HepG2 (cell line): ENCODE measurements around the gene PRMT2. TPM values are rescaled to one million over a fixed set of nuclear protein-coding genes. Genes with fewer than 3 reads are reported as not detected.

Source experiments
- ATF4 ChIP-seq, 2 experiments: fragments of 450-650 bp in 1 of 2; sonication (generic) in 1 of 2; formaldehyde crosslinking; IDR thresholded peaks; 2 replicates each; pipeline versions ENCODE4 v1.5.0 to v1.8.0; 2020 to 2022; ENCODE audit warnings: mild to moderate bottlenecking in 1 of 2, missing genetic modification reagents in 1 of 2
- CTCF ChIP-seq: sonication (generic); formaldehyde crosslinking; IDR thresholded peaks from 2 replicates; pipeline ENCODE4 v1.5.0; 2020; ENCODE audit warnings: mild to moderate bottlenecking, missing genetic modification reagents, moderate library complexity
- DNMT3B ChIP-seq: conservative IDR thresholded peaks from 2 replicates; pipeline ENCODE4 v1.6.1; 2016; ENCODE audit warnings: missing biosample characterization, control low read depth
- JUNB ChIP-seq: sonication (generic); formaldehyde crosslinking; IDR thresholded peaks from 2 replicates; pipeline ENCODE4 v1.8.0; 2022; ENCODE audit warnings: missing genetic modification reagents, mild to moderate bottlenecking, borderline replicate concordance
- MAFG ChIP-seq: sonication (generic); formaldehyde crosslinking; IDR thresholded peaks from 2 replicates; pipeline ENCODE4 v1.5.1; 2020; ENCODE audit warnings: mild to moderate bottlenecking, missing genetic modification reagents
- MATR3 ChIP-seq: sonication (generic); formaldehyde crosslinking; IDR thresholded peaks from 2 replicates; pipeline ENCODE4 v1.4.0; 2020; ENCODE audit warnings: missing genetic modification reagents
- ZNF253 ChIP-seq: sonication (generic); formaldehyde crosslinking; IDR thresholded peaks from 2 replicates; pipeline ENCODE4 v1.8.0; 2022; ENCODE audit warnings: mild to moderate bottlenecking, missing genetic modification reagents, borderline replicate concordance
- ZNF34 ChIP-seq: sonication (generic); formaldehyde crosslinking; IDR thresholded peaks from 2 replicates; pipeline ENCODE4 v1.4.0; 2020; ENCODE audit warnings: mild to moderate bottlenecking, missing genetic modification reagents, borderline replicate concordance
- ZNF382 ChIP-seq: sonication (generic); formaldehyde crosslinking; IDR thresholded peaks from 2 replicates; pipeline ENCODE4 v1.5.0; 2020; ENCODE audit warnings: missing genetic modification reagents, mild to moderate bottlenecking, borderline replicate concordance
- ZNF432 ChIP-seq: sonication (generic); formaldehyde crosslinking; IDR thresholded peaks from 2 replicates; pipeline ENCODE4 v1.5.0; 2020; ENCODE audit warnings: missing genetic modification reagents, mild to moderate bottlenecking, borderline replicate concordance
- ZNF775 ChIP-seq: sonication (generic); formaldehyde crosslinking; IDR thresholded peaks from 2 replicates; pipeline ENCODE4 v1.4.0; 2020; ENCODE audit warnings: missing genetic modification reagents, mild to moderate bottlenecking, moderate library complexity, borderline replicate concordance
- ZSCAN21 ChIP-seq: sonication (generic); formaldehyde crosslinking; IDR thresholded peaks from 2 replicates; pipeline ENCODE4 v1.8.0; 2022; ENCODE audit warnings: mild to moderate bottlenecking, missing genetic modification reagents, moderate library complexity, borderline replicate concordance
- ZXDC ChIP-seq: sonication (generic); formaldehyde crosslinking; IDR thresholded peaks from 2 replicates; pipeline ENCODE4 v1.5.0; 2020; ENCODE audit warnings: mild to moderate bottlenecking, missing genetic modification reagents
- polyA plus RNA-seq, 8 experiments: library from polyadenylated mRNA; depleted of rRNA in 3 of 8; stranded (reverse) in 7 of 8; unstranded in 1 of 8; fragments of >200 nt; fragmentation: Illumina TruSeq in 4 of 8; extraction: Trizol in 4 of 8; gene quantifications; 2 replicates each; pipeline versions ENCODE4 v1.2.1 to v1.2.3, GENCODE V29; 2011 to 2016; ENCODE audit warnings: low read depth in 4 of 8, missing spikeins in 1 of 8, mixed read lengths in 1 of 8; ENCODE audit not compliant: insufficient read depth in 1 of 8
- total RNA-seq, 5 experiments: library from RNA; depleted of rRNA; stranded (reverse); fragments of >200 nt; fragmentation: Illumina TruSeq; extraction: Trizol; gene quantifications; 2 replicates each; pipeline ENCODE4 v1.2.3, GENCODE V29; 2016; ENCODE audit warnings: low read depth in 1 of 5
- TF ChIP-seq, protein P1 (sequence below): sonication (generic); formaldehyde crosslinking; IDR thresholded peaks from 2 replicates; pipeline ENCODE4 v1.4.0; 2020; ENCODE audit warnings: missing genetic modification reagents
- TF ChIP-seq, protein P2 (sequence below): sonication (generic); formaldehyde crosslinking; IDR thresholded peaks from 2 replicates; pipeline ENCODE4 v1.4.0; 2020; ENCODE audit warnings: missing genetic modification reagents

The PRMT2 gene
- total and polyA plus RNA-seq, 2 of the 13 experiments (the other 11 are each of a cell fraction or from before 2014, with no cell fraction given), result 54.4 to 78.8 TPM

GRCh38 chr21:46667741-46668380 is 32.4 kb downstream of the PRMT2 start (continued):
- TF ChIP-seq ZXDC (CRISPR knock-in tag) (no peak), MATR3 (CRISPR knock-in tag) (no peak), DNMT3B (CRISPR knock-in tag) (no peak), ZNF432 (no peak), ATF4 (CRISPR knock-in tag; IDR thresholded peaks at IDR 0.05) (no peak), CTCF (CRISPR knock-in tag) (peak; percentile 19; the same call in 1 of the 2 replicates), ZNF775 (CRISPR knock-in tag) (no peak), ZNF34 (CRISPR knock-in tag) (no peak), ZNF382 (CRISPR knock-in tag) (no peak), ZNF253 (no peak), MAFG (CRISPR knock-in tag) (no peak), ZSCAN21 (no peak), JUNB (no peak)
- TF ChIP-seq, protein P1, sequence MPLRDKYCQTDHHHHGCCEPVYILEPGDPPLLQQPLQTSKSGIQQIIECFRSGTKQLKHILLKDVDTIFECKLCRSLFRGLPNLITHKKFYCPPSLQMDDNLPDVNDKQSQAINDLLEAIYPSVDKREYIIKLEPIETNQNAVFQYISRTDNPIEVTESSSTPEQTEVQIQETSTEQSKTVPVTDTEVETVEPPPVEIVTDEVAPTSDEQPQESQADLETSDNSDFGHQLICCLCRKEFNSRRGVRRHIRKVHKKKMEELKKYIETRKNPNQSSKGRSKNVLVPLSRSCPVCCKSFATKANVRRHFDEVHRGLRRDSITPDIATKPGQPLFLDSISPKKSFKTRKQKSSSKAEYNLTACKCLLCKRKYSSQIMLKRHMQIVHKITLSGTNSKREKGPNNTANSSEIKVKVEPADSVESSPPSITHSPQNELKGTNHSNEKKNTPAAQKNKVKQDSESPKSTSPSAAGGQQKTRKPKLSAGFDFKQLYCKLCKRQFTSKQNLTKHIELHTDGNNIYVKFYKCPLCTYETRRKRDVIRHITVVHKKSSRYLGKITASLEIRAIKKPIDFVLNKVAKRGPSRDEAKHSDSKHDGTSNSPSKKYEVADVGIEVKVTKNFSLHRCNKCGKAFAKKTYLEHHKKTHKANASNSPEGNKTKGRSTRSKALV (CRISPR knock-in tag), result peak; percentile 42
- TF ChIP-seq, protein P2, sequence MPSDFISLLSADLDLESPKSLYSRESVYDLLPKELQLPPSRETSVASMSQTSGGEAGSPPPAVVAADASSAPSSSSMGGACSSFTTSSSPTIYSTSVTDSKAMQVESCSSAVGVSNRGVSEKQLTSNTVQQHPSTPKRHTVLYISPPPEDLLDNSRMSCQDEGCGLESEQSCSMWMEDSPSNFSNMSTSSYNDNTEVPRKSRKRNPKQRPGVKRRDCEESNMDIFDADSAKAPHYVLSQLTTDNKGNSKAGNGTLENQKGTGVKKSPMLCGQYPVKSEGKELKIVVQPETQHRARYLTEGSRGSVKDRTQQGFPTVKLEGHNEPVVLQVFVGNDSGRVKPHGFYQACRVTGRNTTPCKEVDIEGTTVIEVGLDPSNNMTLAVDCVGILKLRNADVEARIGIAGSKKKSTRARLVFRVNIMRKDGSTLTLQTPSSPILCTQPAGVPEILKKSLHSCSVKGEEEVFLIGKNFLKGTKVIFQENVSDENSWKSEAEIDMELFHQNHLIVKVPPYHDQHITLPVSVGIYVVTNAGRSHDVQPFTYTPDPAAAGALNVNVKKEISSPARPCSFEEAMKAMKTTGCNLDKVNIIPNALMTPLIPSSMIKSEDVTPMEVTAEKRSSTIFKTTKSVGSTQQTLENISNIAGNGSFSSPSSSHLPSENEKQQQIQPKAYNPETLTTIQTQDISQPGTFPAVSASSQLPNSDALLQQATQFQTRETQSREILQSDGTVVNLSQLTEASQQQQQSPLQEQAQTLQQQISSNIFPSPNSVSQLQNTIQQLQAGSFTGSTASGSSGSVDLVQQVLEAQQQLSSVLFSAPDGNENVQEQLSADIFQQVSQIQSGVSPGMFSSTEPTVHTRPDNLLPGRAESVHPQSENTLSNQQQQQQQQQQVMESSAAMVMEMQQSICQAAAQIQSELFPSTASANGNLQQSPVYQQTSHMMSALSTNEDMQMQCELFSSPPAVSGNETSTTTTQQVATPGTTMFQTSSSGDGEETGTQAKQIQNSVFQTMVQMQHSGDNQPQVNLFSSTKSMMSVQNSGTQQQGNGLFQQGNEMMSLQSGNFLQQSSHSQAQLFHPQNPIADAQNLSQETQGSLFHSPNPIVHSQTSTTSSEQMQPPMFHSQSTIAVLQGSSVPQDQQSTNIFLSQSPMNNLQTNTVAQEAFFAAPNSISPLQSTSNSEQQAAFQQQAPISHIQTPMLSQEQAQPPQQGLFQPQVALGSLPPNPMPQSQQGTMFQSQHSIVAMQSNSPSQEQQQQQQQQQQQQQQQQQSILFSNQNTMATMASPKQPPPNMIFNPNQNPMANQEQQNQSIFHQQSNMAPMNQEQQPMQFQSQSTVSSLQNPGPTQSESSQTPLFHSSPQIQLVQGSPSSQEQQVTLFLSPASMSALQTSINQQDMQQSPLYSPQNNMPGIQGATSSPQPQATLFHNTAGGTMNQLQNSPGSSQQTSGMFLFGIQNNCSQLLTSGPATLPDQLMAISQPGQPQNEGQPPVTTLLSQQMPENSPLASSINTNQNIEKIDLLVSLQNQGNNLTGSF, result no peak
